GM19025 (cell line): ENCODE results near the gene POLR3H.

Experiments
- ATAC-seq: cut with Tn5 transposase; IDR thresholded peaks from one replicate; pipeline ENCODE4 v1.9.1; 2021; ENCODE audit warnings: mild to moderate bottlenecking, low read depth, moderate library complexity; ENCODE audit not compliant: unreplicated experiment

POLR3H gene

GRCh38 chr22:41539146-41540005 is 4.9 kb downstream of the POLR3H start:
- ATAC-seq: no peak

GRCh38 chr22:41538583-41538982 is 5.7 kb downstream of the POLR3H start:
- no peak for ATAC-seq

- ATAC-seq: no peak
Measured at GRCh38 chr22:41537203-41537602, 7.1 kb downstream of the POLR3H start.

GRCh38 chr22:41535244-41535643 is 9.0 kb downstream of the POLR3H start:
- no peak for ATAC-seq

- no peak for ATAC-seq
Measured at GRCh38 chr22:41534219-41534618, 10.1 kb downstream of the POLR3H start.

- ATAC-seq: no peak
Measured at GRCh38 chr22:41532908-41533825, 11.1 kb downstream of the POLR3H start.

GRCh38 chr22:41531715-41532477 is 12.4 kb downstream of the POLR3H start:
- no peak for ATAC-seq

- no peak for ATAC-seq
Measured at GRCh38 chr22:41530890-41531714, 13.2 kb downstream of the POLR3H start.

- ATAC-seq: no peak
Measured at GRCh38 chr22:41528938-41529561, 15.2 kb downstream of the POLR3H start.

GRCh38 chr22:41528132-41528766 is 16.0 kb downstream of the POLR3H start:
- no peak for ATAC-seq

- ATAC-seq: no peak
Measured at GRCh38 chr22:41526830-41527799, 17.2 kb downstream of the POLR3H start.

- no peak for ATAC-seq
Measured at GRCh38 chr22:41526226-41526829, 17.9 kb downstream of the POLR3H start.

- ATAC-seq: no peak
Measured at GRCh38 chr22:41525450-41526225, 18.6 kb downstream of the POLR3H start.

GRCh38 chr22:41524809-41525449 is 19.3 kb downstream of the POLR3H start:
- no peak for ATAC-seq

- ATAC-seq: no peak
Measured at GRCh38 chr22:41524251-41524661, 20.0 kb downstream of the POLR3H start.
